ENCODE data around the gene LTF. TPM values are rescaled to one million over a fixed set of nuclear protein-coding genes. Genes with fewer than 3 reads are reported as not detected.
"Not testable (repeated sequence)": the region's sequence is repeated elsewhere in the genome, so short reads cannot be mapped to it uniquely, and the experiment has no call there.

The LTF gene
- total RNA-seq, 4 donors from 2014 or later: 0.62 to 5.1 (median 1.1) TPM

DNA sequence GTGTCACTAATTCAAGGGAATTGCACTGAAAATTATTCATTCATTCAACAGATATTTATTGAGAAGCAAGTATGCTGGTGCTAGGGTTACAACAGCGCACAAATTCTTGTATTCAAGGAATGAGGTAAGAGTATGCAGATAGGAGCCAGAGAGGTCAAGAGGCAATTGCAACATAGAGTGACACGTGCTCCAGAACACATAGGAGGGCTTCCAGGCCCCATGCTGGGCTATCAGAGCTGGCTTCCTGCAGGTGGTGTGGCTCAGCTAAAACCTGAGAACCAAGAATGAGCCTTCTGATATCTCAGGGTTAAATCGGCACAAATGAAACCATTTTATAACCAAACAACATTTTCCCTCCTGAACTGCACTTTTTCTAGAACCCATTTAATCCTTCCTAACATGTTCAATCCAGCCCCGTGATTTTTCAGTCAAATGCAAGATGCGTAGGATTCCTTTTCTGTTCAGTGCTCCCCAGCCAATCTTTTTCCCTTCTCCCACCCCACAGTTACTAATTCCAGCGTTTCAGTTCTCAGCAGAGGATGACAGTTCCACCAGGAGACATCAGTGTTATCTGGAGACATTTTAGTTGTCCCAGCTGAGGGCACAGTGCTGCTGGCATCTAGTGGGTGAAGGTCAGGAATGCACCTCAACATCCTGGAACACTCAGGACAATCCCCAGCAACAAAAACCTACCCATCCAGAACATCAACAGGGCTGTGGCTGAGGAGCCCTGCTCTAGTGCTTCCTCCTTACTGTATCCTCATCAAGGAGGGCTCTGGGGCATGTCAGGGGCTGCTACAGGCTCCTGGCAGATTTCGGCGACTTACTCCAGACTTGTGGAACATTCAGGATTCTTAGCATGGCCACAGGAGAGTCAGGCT is 70.9 kb downstream of the LTF start:
- DNase-seq (no peak), ATAC-seq (peak; percentile 73 to 88)
- H3K27me3 ChIP-seq: no peaks in the 10 kb centered on the region
- H3K4me3 ChIP-seq: no peak overlapping the region
- no peaks in the 10 kb centered on the region for H3K9me3 ChIP-seq
- H3K27ac ChIP-seq: no peak overlapping the region
- intact Hi-C loops (cut with DNase I; ENCODE audit: low total_unique reads): no loop called here
- in situ Hi-C loops (cut with MboI; ENCODE audit: low sequenced_read_pairs in 4 of 4): no loop called here
- H3K36me3 ChIP-seq: no peaks in the 10 kb centered on the region
- TF ChIP-seq POLR2A (IDR thresholded peaks at IDR 0.05): no peak
- TF ChIP-seq, protein P1, sequence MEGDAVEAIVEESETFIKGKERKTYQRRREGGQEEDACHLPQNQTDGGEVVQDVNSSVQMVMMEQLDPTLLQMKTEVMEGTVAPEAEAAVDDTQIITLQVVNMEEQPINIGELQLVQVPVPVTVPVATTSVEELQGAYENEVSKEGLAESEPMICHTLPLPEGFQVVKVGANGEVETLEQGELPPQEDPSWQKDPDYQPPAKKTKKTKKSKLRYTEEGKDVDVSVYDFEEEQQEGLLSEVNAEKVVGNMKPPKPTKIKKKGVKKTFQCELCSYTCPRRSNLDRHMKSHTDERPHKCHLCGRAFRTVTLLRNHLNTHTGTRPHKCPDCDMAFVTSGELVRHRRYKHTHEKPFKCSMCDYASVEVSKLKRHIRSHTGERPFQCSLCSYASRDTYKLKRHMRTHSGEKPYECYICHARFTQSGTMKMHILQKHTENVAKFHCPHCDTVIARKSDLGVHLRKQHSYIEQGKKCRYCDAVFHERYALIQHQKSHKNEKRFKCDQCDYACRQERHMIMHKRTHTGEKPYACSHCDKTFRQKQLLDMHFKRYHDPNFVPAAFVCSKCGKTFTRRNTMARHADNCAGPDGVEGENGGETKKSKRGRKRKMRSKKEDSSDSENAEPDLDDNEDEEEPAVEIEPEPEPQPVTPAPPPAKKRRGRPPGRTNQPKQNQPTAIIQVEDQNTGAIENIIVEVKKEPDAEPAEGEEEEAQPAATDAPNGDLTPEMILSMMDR (IDR thresholded peaks at IDR 0.05 in 4 of 5, conservative IDR thresholded peaks at IDR 0.05 in 1 of 5): no peak
- H3K4me1 ChIP-seq: peaks cover 9% of the 10 kb centered on the region in 2 donors

DNA sequence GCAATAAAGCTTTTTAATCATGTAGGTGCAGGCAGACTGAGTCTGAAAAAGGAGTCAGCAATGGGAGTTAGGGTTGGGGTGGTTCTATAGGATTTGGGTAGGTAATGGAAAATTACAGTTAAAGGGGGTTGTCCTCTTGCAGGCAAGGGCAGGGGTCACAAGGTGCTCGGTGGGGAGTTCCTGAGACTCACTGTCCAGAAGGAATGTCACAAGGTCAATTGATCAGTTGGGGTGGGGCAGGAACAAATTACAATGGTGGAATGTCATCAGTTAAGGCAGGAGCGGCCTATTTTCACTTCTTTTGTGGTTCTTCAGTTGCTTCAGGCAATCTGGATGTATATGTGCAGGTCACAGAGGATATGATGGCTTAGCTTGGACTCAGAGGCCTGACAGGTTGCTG is 71.7 kb downstream of the LTF start:
- H3K4me3 ChIP-seq: no peak overlapping the region
- TF ChIP-seq POLR2A (IDR thresholded peaks at IDR 0.05): no peak
- TF ChIP-seq, protein P1 (IDR thresholded peaks at IDR 0.05 in 4 of 5, conservative IDR thresholded peaks at IDR 0.05 in 1 of 5): no peak
- in situ Hi-C loops (cut with MboI; ENCODE audit: low sequenced_read_pairs in 4 of 4) (no loop called here), intact Hi-C loops (cut with DNase I; ENCODE audit: low total_unique reads) (no loop called here)
- H3K27ac ChIP-seq: no peak overlapping the region
- DNase-seq (no peak), ATAC-seq (no peak)
- peaks cover 9% of the 10 kb centered on the region in 2 donors for H3K4me1 ChIP-seq
- H3K27me3 ChIP-seq: no peaks in the 10 kb centered on the region
- H3K9me3 ChIP-seq: no peaks in the 10 kb centered on the region
- H3K36me3 ChIP-seq: no peaks in the 10 kb centered on the region

DNA sequence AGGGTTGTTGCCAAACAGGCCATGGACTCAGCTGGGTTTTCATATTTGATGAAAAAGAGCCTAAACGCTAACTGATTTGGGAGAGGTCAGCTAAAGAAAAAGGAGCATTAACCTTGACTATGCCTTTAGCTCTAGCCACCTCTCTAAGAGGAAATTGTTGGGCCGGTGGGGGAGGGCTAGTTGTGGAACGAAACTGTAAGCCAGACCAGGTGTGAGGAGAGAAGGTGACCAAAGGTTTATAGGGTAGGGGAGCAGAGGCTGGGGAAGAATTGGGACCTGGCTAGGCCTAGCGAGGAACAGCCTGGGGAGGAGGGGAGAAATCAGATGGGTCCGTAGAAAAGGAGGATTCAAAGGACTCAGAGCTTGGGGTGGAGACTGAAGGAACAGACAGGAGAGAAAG is 73.2 kb downstream of the LTF start:
- H3K27me3 ChIP-seq; in situ Hi-C loops (cut with MboI; ENCODE audit: low sequenced_read_pairs in 4 of 4); H3K36me3 ChIP-seq; DNase-seq; H3K4me3 ChIP-seq; H3K9me3 ChIP-seq; H3K27ac ChIP-seq; intact Hi-C loops (cut with DNase I; ENCODE audit: low total_unique reads); H3K4me1 ChIP-seq; ATAC-seq: not testable (repeated sequence)

DNA sequence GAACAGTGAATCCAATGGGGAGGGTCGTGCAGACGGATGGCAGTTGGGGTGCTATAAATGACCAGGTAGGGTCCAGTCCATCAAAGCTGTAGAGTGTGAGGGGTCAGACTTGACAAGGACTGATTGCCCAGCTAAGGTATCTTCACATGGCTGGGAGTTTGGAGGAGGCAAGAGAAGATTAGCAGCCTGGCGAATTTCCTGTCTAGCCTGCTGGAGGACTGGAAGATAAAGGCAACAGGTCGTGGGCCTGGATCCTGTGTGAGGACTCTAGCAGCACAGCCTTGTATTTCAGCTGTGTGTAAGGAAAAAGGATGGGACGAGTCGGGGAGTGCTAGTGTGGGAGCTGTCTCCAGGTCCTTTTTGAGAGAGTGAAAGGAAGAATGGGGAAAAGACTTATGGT is 75.4 kb downstream of the LTF start:
- ATAC-seq: no peak
- in situ Hi-C loops (cut with MboI; ENCODE audit: low sequenced_read_pairs in 4 of 4) (no loop called here), intact Hi-C loops (cut with DNase I; ENCODE audit: low total_unique reads) (no loop called here)
- no peaks in the 10 kb centered on the region for H3K9me3 ChIP-seq
- no peaks in the 10 kb centered on the region for H3K27me3 ChIP-seq
- H3K4me3 ChIP-seq: no peak overlapping the region
- no peaks in the 10 kb centered on the region for H3K36me3 ChIP-seq
- TF ChIP-seq POLR2A (IDR thresholded peaks at IDR 0.05): no peak
- TF ChIP-seq, protein P1 (IDR thresholded peaks at IDR 0.05 in 4 of 5, conservative IDR thresholded peaks at IDR 0.05 in 1 of 5): no peak
- no peak overlapping the region for H3K27ac ChIP-seq
- no peaks in the 10 kb centered on the region for H3K4me1 ChIP-seq
- DNase-seq: no peak

DNA sequence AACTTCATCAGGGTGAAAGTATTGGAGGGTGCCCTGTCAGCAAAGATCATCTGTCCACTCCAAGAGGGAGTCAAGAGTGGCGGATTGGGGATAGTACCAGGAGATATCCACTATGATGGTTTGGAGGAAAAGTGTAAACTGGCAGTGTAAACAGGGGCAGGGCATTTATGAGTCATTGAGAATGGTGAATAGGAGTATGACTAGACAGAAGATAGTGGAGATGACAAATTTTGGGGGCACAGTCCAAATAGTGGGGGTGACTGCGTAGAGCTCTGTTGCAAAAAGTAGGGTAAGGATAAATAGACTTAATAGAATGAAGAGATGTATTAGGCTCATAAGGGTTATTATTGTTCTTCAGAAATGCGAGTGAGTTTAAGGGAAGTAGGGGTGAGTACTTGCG is 75.9 kb downstream of the LTF start:
- H3K36me3 ChIP-seq; H3K27ac ChIP-seq; DNase-seq; H3K9me3 ChIP-seq; H3K27me3 ChIP-seq; H3K4me1 ChIP-seq; in situ Hi-C loops (cut with MboI; ENCODE audit: low sequenced_read_pairs in 4 of 4); ATAC-seq; H3K4me3 ChIP-seq; intact Hi-C loops (cut with DNase I; ENCODE audit: low total_unique reads): not testable (repeated sequence)

All from gastrocnemius medialis (tissue), 4 donors.